Right lobe of liver (tissue), 4 donors: Measurements from ENCODE around the gene TLE1.

Experiments
- CTCF ChIP-seq, 4 donors: fragments of 200-600 bp in 3 of 4; fragments of 450-650 bp in 1 of 4; IDR thresholded peaks; one replicate each; pipeline versions ENCODE4 v1.5.1 to v1.8.0; 2016 to 2022; ENCODE audit warnings: antibody characterized with exemption in 4 of 4, mild to moderate bottlenecking in 2 of 4
- POLR2A ChIP-seq: fragments of 450-650 bp; IDR thresholded peaks from one replicate; pipeline ENCODE4 v1.6.1; 2017; ENCODE audit warnings: antibody characterized with exemption, mild to moderate bottlenecking
- donor health status: DM: no; HTN: no; CAD: no.
- donor health status: DM: no; HTN: no; CAD: no.
- donor health status: DM: no; HTN: yes; CAD: no.

GRCh38 chr9:81604306-81605169 is 84.8 kb downstream of the TLE1 start:
- no peak for TF ChIP-seq CTCF (IDR thresholded peaks at IDR 0.05)
- no peak for TF ChIP-seq POLR2A
